Measurements from ENCODE around the gene SLIT3. TPM values are rescaled to one million over a fixed set of nuclear protein-coding genes. Genes with fewer than 3 reads are reported as not detected.

Gene SLIT3
- total RNA-seq, 1 donor from 2014 or later: 3.2 TPM

GRCh38 chr5:168892618-168893186 lies 408.2 kb downstream of the SLIT3 start:
- H3K27ac Mint-ChIP-seq (ENCODE audit: unreplicated experiment): no peak overlapping the region
- H3K27me3 Mint-ChIP-seq (ENCODE audit: unreplicated experiment): no peaks in the 10 kb centered on the region
- no peak overlapping the region for H3K4me3 Mint-ChIP-seq (ENCODE audit: unreplicated experiment)
- no peaks in the 10 kb centered on the region for H3K9me3 Mint-ChIP-seq (ENCODE audit: unreplicated experiment)
- no peak for DNase-seq (ENCODE audit: low spot score)
- H3K4me1 Mint-ChIP-seq (ENCODE audit: unreplicated experiment): peaks cover under 1% of the 10 kb centered on the region
- TF ChIP-seq CTCF (IDR thresholded peaks at IDR 0.05; ENCODE audit: unreplicated experiment): no peak
- no peaks in the 10 kb centered on the region for H3K36me3 Mint-ChIP-seq (ENCODE audit: low read depth, unreplicated experiment)

GRCh38 chr5:168890816-168891812 lies 409.8 kb downstream of the SLIT3 start:
- Mint-ChIP-seq H3K36me3 (ENCODE audit: low read depth, unreplicated experiment) (no peaks in the 10 kb centered on the region), H3K27ac (ENCODE audit: unreplicated experiment) (no peak overlapping the region), H3K9me3 (ENCODE audit: unreplicated experiment) (no peaks in the 10 kb centered on the region), H3K27me3 (ENCODE audit: unreplicated experiment) (no peaks in the 10 kb centered on the region), H3K4me3 (ENCODE audit: unreplicated experiment) (no peak overlapping the region), H3K4me1 (ENCODE audit: unreplicated experiment) (peaks cover 5% of the 10 kb centered on the region)
- no peak for TF ChIP-seq CTCF (IDR thresholded peaks at IDR 0.05; ENCODE audit: unreplicated experiment)
- no peak for DNase-seq (ENCODE audit: low spot score)

GRCh38 chr5:168889039-168889438 lies 411.9 kb downstream of the SLIT3 start:
- no peak for TF ChIP-seq CTCF (IDR thresholded peaks at IDR 0.05; ENCODE audit: unreplicated experiment)
- no peak for DNase-seq (ENCODE audit: low spot score)
- no peaks in the 10 kb centered on the region for H3K9me3 Mint-ChIP-seq (ENCODE audit: unreplicated experiment)
- H3K4me3 Mint-ChIP-seq (ENCODE audit: unreplicated experiment): no peak overlapping the region
- H3K27me3 Mint-ChIP-seq (ENCODE audit: unreplicated experiment): no peaks in the 10 kb centered on the region
- peaks cover 5% of the 10 kb centered on the region for H3K4me1 Mint-ChIP-seq (ENCODE audit: unreplicated experiment)
- H3K36me3 Mint-ChIP-seq (ENCODE audit: low read depth, unreplicated experiment): no peaks in the 10 kb centered on the region
- no peak overlapping the region for H3K27ac Mint-ChIP-seq (ENCODE audit: unreplicated experiment)

- peaks cover 5% of the 10 kb centered on the region for H3K4me1 Mint-ChIP-seq (ENCODE audit: unreplicated experiment)
- no peak for TF ChIP-seq CTCF (IDR thresholded peaks at IDR 0.05; ENCODE audit: unreplicated experiment)
- H3K36me3 Mint-ChIP-seq (ENCODE audit: low read depth, unreplicated experiment): no peaks in the 10 kb centered on the region
- DNase-seq (ENCODE audit: low spot score): no peak
- H3K27me3 Mint-ChIP-seq (ENCODE audit: unreplicated experiment): no peaks in the 10 kb centered on the region
- no peak overlapping the region for H3K27ac Mint-ChIP-seq (ENCODE audit: unreplicated experiment)
- H3K9me3 Mint-ChIP-seq (ENCODE audit: unreplicated experiment): no peaks in the 10 kb centered on the region
- no peak overlapping the region for H3K4me3 Mint-ChIP-seq (ENCODE audit: unreplicated experiment)
Measured at GRCh38 chr5:168887931-168888330, 413.0 kb downstream of the SLIT3 start.

GRCh38 chr5:168886157-168886556 lies 414.8 kb downstream of the SLIT3 start:
- Mint-ChIP-seq H3K36me3 (ENCODE audit: low read depth, unreplicated experiment) (no peaks in the 10 kb centered on the region), H3K27ac (ENCODE audit: unreplicated experiment) (no peak overlapping the region), H3K4me1 (ENCODE audit: unreplicated experiment) (peaks cover 5% of the 10 kb centered on the region), H3K27me3 (ENCODE audit: unreplicated experiment) (no peaks in the 10 kb centered on the region), H3K4me3 (ENCODE audit: unreplicated experiment) (no peak overlapping the region), H3K9me3 (ENCODE audit: unreplicated experiment) (no peaks in the 10 kb centered on the region)
- TF ChIP-seq CTCF (IDR thresholded peaks at IDR 0.05; ENCODE audit: unreplicated experiment): no peak
- DNase-seq (ENCODE audit: low spot score): no peak
